ENCODE measurements around the gene APEH.

DNA sequence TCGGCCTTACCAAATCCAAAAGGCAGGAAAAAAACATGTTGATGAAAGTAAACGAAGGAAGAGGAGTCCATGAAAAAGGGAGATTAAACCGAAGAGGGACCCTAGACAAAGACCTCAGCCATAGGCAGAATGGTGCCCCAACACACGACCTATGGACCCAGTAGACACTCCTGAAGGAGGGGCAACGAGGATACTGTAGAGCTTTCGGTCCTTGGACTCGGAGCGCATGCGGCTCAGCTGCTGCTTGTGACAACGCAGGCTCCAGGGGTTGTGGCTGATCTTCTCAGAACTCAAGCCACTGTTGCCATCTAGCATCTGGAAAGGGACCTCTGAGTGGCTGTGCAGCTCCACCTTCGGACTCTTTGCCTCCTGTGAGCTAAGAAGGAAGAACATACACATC lies 58.4 kb downstream of the APEH start:
- TF ChIP-seq YY1 (IDR thresholded peaks at IDR 0.05; ENCODE audit: insufficient read depth, insufficient read length) (no peak), ZNF274 (IDR thresholded peaks at IDR 0.05; ENCODE audit: low read depth, low read length) (no peak)

Measured in NT2/D1 (cell line).